ENCODE measurements around the gene DEPDC5.
A peak's percentile ranks its signal among the peaks of the same experiment; 100 is the strongest.
"Not testable (repeated sequence)": the region's sequence is repeated elsewhere in the genome, so short reads cannot be mapped to it uniquely, and the experiment has no call there.

DEPDC5 gene

DNA sequence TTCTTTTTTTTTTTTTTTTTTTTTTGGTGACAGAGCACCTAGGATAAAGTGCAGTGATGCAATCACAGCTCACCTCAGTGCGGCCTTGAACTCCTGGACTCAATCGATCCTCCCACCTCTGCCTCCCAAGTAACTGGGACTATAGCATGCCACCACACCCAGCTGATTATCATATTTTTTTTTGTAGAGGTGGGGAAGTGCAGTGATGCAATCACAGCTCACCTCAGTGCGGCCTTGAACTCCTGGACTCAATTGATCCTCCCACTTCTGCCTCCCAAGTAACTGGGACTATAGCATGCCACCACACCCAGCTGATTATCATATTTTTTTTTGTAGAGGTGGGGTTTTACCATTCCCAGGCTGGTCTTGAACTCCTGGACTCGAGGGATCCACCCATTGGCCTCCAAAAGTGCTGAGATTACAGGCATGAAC lies 61.6 kb downstream of the DEPDC5 start:
- not testable (repeated sequence) for DNase-seq (ENCODE audit: low read depth, low spot score)

GRCh38 chr22:31816750-31817149 lies 62.9 kb downstream of the DEPDC5 start:
- no peak for DNase-seq (ENCODE audit: low read depth, low spot score)

DNA sequence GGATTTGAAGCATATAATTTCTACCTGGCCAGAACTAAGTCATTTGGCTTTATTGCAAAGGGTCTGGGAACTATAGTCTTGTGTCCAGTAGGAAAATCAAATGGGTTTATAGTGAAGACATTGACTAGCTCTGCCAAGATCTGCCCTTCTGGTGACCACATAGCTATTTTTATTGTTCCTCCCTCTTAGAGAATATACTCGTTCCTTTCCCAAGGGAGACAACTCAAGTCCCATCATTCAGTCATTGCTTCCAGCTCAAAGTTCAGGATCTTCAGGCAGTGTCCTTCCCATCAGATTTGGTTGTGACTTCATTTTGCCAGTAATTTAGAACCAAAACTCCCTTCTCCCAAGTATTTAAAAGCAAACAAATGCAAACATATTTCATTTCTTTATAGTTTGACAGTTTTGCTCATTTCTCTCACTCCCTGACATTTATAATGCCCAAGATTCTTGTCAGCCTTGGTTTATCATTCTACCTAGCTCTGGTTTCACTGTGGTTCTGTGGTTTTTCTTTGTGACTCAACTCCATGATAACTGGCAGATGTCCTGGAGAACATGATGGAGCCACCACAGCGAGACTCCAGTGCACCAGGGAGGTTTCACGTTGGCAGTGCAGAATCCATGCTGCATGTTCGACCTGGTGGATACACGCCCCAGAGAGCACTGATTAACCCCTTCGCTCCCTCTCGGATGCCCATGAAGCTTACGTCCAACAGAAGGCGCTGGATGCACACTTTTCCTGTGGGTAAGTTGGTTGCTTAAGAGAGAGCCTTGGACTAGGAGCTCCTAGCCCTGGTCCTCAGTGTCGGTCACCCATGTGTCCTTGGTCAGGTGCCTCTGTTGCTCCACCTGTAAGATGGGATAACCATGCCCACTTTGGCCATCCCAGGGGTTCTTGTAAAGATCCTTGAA lies 64.9 kb downstream of the DEPDC5 start:
- no peak for DNase-seq (ENCODE audit: low read depth, low spot score)

- DNase-seq (ENCODE audit: low read depth, low spot score): no peak
These were observed 66.8 kb downstream of the DEPDC5 start for GRCh38 chr22:31820655-31821054.

GRCh38 chr22:31821572-31821971 lies 67.8 kb downstream of the DEPDC5 start:
- DNase-seq (ENCODE audit: low read depth, low spot score): no peak

DNA sequence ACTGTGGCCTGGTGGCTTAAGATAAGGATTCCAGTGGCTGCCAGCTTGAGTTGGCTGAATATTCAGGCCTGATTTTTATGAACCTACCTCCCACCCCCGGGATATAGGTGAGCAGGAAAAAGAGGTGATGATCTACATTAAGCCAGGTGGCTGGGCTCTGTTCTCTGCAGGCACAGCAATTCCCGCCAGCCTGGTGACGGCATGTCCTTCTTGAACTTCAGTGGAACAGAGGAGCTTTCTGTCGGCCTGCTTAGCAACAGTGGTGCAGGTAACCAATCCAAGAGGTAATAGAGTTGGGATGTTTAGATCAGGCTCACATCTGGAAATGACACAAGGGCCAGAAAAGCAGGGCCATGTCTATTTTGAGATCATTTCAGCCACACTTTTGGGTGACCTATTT lies 68.7 kb downstream of the DEPDC5 start:
- DNase-seq (ENCODE audit: low read depth, low spot score): no peak

- DNase-seq (ENCODE audit: low read depth, low spot score): no peak
These were observed 71.7 kb downstream of the DEPDC5 start for GRCh38 chr22:31825513-31825912.

DNA sequence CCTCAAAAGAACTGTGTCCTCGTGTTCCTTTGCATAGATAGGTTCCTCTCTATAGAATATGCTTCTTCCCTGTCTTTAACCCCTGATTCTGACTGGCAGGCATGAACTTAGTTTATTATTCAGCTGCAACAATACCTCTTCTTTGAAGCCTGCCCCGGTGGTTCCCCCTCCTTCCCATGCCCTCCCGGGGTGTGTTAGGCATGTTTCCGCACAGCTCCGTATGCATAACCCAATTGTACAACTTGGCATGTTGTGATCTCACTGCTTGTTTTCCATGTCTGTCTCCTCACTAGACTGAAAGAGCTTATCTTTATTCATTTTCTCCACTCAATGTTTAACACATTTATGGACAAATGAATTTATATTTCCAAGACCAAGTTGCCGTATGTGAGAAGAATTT lies 72.6 kb downstream of the DEPDC5 start:
- DNase-seq (ENCODE audit: low read depth, low spot score): no peak

GRCh38 chr22:31828739-31829138 lies 74.9 kb downstream of the DEPDC5 start:
- DNase-seq (ENCODE audit: low read depth, low spot score): no peak

GRCh38 chr22:31829505-31829904 lies 75.7 kb downstream of the DEPDC5 start:
- DNase-seq (ENCODE audit: low read depth, low spot score): peak; percentile 10

DNA sequence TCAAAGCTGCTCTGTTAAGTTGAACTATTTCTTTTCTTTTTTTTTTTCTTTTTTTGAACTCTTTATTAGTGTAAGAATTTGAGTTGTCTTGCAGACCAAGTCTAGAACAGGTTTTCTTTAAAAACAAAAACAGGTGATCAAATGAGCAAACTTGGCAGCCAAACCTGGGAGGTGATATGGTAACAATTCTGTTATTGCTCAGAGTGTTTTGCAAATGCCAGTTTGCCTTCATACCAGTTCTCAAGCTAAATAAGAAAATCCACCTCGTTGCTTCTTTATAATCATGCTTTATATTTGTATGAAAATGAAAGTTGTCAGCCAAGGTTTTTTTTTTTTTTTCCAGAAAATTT lies 76.9 kb downstream of the DEPDC5 start:
- DNase-seq (ENCODE audit: low read depth, low spot score): no peak

DNA sequence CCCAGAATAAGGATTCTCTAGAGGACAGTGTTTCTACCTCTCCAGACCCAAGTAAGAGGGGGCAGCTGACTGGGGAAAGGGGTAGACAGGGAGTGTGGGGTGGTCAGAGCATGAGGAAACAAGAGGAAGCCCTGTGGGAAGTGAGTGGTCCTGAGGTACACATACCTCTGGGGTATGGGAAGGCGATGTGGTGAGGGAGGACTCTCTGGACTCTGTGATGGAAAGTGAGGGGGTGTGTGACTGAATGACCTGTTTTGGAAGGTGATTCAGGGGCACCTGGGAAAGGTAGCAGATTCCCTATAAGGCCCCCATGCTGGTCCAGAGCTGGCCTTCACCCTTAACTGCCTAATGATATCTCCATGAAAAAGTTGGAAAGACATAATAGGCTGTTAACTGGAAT lies 80.1 kb downstream of the DEPDC5 start:
- DNase-seq (ENCODE audit: low read depth, low spot score): no peak

GRCh38 chr22:31836010-31836409 lies 82.2 kb downstream of the DEPDC5 start:
- DNase-seq (ENCODE audit: low read depth, low spot score): no peak

DNA sequence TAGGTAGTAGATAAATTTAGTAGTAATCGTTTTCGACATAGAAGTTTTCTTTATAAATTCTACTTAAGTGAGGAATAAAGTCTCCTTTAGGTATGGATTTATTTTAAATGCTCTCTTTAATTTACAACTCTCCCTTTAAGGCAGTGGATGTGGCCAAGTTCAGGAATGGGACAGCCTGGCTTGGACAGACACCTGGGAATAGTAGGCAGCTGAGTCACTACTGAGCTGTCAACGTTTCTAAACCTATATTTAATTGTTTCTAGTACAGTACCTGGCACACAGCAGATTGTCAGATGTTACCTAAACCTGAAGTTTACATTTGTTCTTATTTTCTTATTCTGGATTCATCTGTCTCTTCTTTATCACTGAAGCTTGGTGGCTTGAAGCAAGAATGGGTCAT lies 85.1 kb downstream of the DEPDC5 start:
- DNase-seq (ENCODE audit: low read depth, low spot score): no peak

DNA sequence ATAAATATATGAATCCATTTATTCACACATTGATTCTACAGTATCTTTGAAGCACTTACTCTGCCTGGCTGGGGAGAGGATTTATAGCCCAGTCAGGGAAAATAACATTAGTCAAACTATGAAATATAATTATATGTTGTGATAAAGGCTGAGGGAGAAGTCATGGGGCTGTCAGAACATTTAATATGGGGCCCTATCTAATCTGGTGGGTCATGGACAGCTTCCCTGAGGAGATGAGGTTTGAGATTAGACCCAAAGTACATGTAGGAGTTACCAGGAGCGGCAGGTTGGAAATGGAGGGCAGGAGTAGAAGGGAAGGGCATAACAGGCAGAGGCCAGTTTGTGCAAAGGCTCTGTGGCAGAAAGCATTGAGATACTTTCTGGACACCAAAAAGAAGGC lies 86.2 kb downstream of the DEPDC5 start:
- DNase-seq (ENCODE audit: low read depth, low spot score): no peak

DNA sequence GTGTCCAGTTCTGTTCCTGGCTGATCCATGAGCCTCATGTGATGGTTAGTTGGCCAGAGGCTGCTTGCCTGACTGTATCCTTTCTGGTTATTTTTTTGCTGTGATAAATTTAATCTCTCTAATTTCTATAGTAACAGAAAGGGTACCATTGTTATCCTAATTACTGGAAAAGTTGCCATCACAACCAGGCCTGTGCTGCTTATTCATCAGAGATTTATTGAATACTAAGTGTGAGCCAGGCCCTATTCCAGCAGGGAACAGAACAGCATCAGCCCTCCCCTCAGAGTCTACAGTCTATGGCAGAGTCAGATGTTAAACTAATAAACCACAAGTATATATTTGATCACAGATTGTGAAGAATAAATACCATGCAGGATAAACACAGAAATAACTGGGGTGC lies 86.8 kb downstream of the DEPDC5 start:
- DNase-seq (ENCODE audit: low read depth, low spot score): no peak

DNA sequence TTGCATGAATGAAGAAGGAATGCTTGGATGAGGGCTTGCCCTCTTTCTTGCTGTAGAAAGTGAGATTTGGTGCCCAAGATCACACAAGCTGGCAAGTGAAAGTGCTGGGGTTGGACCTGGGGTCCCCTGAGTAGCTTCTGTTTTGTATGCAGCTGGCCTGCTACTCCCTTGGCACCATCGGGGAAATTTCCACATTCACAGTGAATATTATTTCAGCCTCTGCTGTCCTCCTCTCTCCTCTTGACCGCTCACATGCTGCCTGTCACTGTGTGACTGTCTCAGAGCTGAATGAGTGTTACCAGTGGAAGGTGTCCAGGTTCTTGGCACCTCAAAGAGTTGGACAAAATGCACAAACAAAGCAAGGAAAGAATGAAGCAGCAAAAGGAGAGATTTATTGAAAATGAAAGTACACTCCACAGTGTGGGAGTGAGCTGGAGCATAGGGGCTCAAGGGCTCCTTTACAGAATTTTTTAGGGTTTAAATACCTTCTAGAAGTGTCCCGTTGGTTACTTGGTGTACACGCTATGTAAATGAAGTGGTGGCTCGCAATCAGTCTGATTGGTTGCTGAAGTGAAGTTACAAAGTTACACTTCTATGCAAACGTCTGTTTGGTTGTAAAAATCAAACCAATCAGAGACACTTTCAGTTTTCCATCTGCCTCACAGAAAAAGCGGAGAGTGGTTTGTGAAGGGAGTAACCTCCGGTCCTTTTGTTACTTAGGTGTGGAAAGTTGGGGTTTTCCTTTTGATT lies 87.4 kb downstream of the DEPDC5 start:
- DNase-seq (ENCODE audit: low read depth, low spot score): no peak

DNA sequence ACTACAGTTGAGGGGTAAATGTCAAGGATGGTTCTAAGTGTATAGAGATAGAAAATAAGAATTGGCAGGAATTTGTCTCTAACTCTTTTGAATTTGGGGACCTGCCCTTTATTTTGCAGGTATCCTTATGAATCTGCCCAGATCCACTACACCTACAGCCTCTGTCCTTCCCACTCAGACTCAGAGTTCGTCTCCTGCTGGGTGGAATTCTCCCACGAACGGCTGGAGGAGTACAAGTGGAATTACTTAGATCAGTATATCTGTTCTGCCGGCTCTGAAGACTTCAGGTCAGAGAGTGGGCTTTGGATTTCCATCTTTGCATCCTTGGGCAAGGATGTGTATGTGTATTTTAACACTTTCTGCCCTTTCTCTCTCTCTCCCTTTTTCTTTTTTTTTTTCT lies 89.7 kb downstream of the DEPDC5 start:
- DNase-seq (ENCODE audit: low read depth, low spot score): no peak

GRCh38 chr22:31844941-31845340 lies 91.1 kb downstream of the DEPDC5 start:
- DNase-seq (ENCODE audit: low read depth, low spot score): no peak

DNA sequence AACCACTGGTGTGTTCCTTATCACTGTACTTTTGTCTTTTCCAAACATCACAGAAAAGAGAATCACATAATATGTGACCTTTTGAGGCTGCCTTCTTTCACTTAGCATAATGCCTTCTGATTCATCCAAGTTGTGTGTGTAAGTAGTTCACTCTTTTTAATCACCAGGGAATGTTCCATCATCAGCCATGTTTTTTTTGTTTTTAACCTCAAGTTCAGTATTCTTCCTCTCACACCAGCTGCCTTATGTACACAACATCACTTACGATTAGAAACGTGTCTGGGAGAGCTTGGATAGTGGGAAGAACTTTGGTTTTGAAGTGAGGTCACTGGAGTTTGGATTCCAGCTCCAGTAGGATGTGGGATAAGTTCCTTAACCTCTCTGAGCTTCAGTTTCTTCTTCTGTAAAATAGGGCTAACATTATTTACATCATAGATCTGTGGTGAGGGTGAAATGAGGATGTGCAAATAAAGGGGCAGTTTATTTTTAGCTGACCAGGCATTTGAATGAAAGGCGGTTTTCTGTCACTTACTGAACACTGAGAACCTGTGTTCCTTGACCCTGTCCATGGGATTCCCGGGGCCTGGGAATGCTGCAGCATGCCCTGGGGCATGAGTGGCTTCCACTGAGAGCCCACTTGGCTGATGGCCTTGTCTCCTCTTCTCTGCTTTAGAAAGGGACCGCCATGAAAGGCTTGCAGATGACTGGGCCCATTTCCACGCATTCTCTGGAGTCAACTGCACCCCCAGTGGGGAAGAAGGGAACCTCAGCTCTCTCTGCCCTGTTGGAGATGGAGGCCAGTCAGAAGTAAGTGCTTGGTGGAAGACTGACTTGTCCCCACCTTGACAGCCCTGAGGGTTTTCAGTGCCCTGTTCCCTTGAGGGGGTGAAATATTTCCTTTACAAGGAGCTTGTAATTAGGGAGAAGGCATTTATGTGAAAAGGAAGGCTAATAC lies 92.6 kb downstream of the DEPDC5 start:
- no peak for DNase-seq (ENCODE audit: low read depth, low spot score)

DNA sequence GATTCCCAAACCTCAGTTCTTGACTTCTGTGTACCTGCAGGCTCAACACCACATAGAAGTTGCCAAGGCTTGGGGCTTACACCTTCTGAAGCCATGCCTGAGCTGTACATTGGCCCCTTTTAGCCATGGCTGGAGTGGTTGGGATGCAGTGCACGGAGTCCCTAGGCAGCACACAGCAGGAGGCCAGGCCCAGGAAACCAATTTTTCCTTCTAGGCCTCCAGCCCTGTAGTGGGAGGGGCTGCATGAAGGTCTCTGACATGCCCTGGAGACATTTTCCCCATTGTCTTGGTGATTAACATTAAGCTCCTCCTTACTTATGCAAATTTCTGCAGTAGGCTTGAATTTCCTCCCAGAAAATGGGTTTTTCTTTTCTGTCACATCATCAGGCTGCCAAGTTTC lies 94.6 kb downstream of the DEPDC5 start:
- no peak for DNase-seq (ENCODE audit: low read depth, low spot score)

- no peak for DNase-seq (ENCODE audit: low read depth, low spot score)
These were observed 96.3 kb downstream of the DEPDC5 start for GRCh38 chr22:31850135-31850534.

All from activated naive CD8-positive, alpha-beta T cell treated with anti-CD3 and anti-CD28 coated beads, Interleukin-2, amount 50 U/mL, for 16 hours (primary cell).